Prostate gland (tissue), 2 donors: ENCODE data around the gene NFATC1. TPM values are rescaled to one million over a fixed set of nuclear protein-coding genes. Genes with fewer than 3 reads are reported as not detected.

Experiments
- DNase-seq: peaks from one replicate; pipeline ENCODE4 v3.0.0-alpha.2; 2019; ENCODE audit warnings: low spot score
- H3K27ac ChIP-seq, 2 donors: fragments of 200-600 bp; sonication (generic); 2 replicates each; pipeline ENCODE4 v1.5.1; 2017 to 2019
- H3K27me3 ChIP-seq: fragments of 200-600 bp; sonication (generic); replicated peaks from 2 replicates; pipeline ENCODE4 v1.5.1; 2019; ENCODE audit not compliant: insufficient read depth
- H3K36me3 ChIP-seq, 2 donors: fragments of 200-600 bp; sonication (generic); 1 replicate in 1 of 2; 2 replicates in 1 of 2; pipeline versions ENCODE4 v1.5.1 to v1.8.1; 2017 to 2019
- H3K4me1 ChIP-seq: fragments of 200-600 bp; sonication (generic); replicated peaks from 2 replicates; pipeline ENCODE4 v1.5.1; 2019
- H3K4me3 ChIP-seq, 2 donors: fragments of 200-600 bp; sonication (generic); 2 replicates each; pipeline ENCODE4 v1.5.1; 2017 to 2019
- H3K9me3 ChIP-seq: fragments of 200-600 bp; sonication (generic); 2 replicates; pipeline ENCODE4 v1.5.1; 2017
- CTCF ChIP-seq, 4 experiments: fragments of 200-600 bp in 2 of 4; fragments of 450-650 bp in 2 of 4; sonication (generic) in 2 of 4; IDR thresholded peaks; 1 replicate in 3 of 4; 2 replicates in 1 of 4; pipeline ENCODE4 v1.5.1; 2016 to 2019; ENCODE audit warnings: antibody characterized with exemption in 4 of 4, mild to moderate bottlenecking in 2 of 4, moderate library complexity in 2 of 4
- POLR2A ChIP-seq: fragments of 450-650 bp; IDR thresholded peaks from one replicate; pipeline ENCODE4 v1.6.1; 2016; ENCODE audit warnings: antibody characterized with exemption, mild to moderate bottlenecking
- POLR2AphosphoS5 ChIP-seq: sonication (generic); formaldehyde crosslinking; IDR thresholded peaks from one replicate; pipeline ENCODE4 v1.6.1; 2017; ENCODE audit warnings: antibody characterized with exemption
- WGBS: methylation state at CpG from one replicate; pipeline ENCODE4 v1.1.5; 2018; 5-methylcytosine and 5-hydroxymethylcytosine counted together
- intact Hi-C: fragments of 100-400 bp; cut with DNase I; formaldehyde crosslinking; loops from one replicate; pipeline ENCODE4 v1.14.2; 2022
- total RNA-seq, 2 donors: library from RNA; depleted of rRNA; stranded (reverse); fragments of >200 nt; gene quantifications; one replicate each; pipeline ENCODE4 v1.1.0, GENCODE V29; 2016

The NFATC1 gene
- total RNA-seq, 2 donors from 2014 or later = 16.8 to 24.6 TPM

GRCh38 chr18:79566771-79567431 is 171.2 kb downstream of the NFATC1 start:
- no peaks in the 10 kb centered on the region for H3K9me3 ChIP-seq
- intact Hi-C loops = no loop called here
- no peaks in the 10 kb centered on the region for H3K27me3 ChIP-seq
- no peaks in the 10 kb centered on the region for H3K36me3 ChIP-seq
- DNase-seq = no peak
- 68% methylated on average over 24 of the region's 24 CpGs for WGBS
- peaks cover 5% of the 10 kb centered on the region for H3K4me1 ChIP-seq
- H3K27ac ChIP-seq = peak overlapping the region; percentile 50 to 73
- TF ChIP-seq POLR2AphosphoS5 (no peak), CTCF (IDR thresholded peaks at IDR 0.05) (no peak), POLR2A (no peak)
- H3K4me3 ChIP-seq = no peak overlapping the region

- 21% methylated on average over 28 of the region's 28 CpGs for WGBS
- H3K4me3 ChIP-seq = no peak overlapping the region
- H3K27ac ChIP-seq = peak overlapping the region; percentile 50 to 73
- intact Hi-C loops = no loop called here
- no peaks in the 10 kb centered on the region for H3K36me3 ChIP-seq
- peak; percentile 84 for DNase-seq
- TF ChIP-seq POLR2A = no peak
- peak; percentile 74 for TF ChIP-seq POLR2AphosphoS5
- no peak for TF ChIP-seq CTCF (IDR thresholded peaks at IDR 0.05)
- no peaks in the 10 kb centered on the region for H3K9me3 ChIP-seq
- peaks cover 5% of the 10 kb centered on the region for H3K4me1 ChIP-seq
- no peaks in the 10 kb centered on the region for H3K27me3 ChIP-seq
Observed at GRCh38 chr18:79567481-79568147, 171.9 kb downstream of the NFATC1 start.

GRCh38 chr18:79568543-79569205 is 172.9 kb downstream of the NFATC1 start:
- intact Hi-C loops = no loop called here
- TF ChIP-seq CTCF (IDR thresholded peaks at IDR 0.05) = no peak
- TF ChIP-seq POLR2AphosphoS5 = no peak
- no peak for TF ChIP-seq POLR2A
- H3K27me3 ChIP-seq = no peaks in the 10 kb centered on the region
- no peak overlapping the region for H3K4me3 ChIP-seq
- WGBS = 94% methylated on average over 13 of the region's 13 CpGs
- no peak overlapping the region for H3K27ac ChIP-seq
- H3K36me3 ChIP-seq = no peaks in the 10 kb centered on the region
- DNase-seq = no peak
- peaks cover 5% of the 10 kb centered on the region for H3K4me1 ChIP-seq
- no peaks in the 10 kb centered on the region for H3K9me3 ChIP-seq

- 81% methylated on average over 18 of the region's 18 CpGs for WGBS
- H3K27ac ChIP-seq = no peak overlapping the region
- H3K4me1 ChIP-seq = peaks cover 5% of the 10 kb centered on the region
- no peaks in the 10 kb centered on the region for H3K36me3 ChIP-seq
- no peak overlapping the region for H3K4me3 ChIP-seq
- H3K9me3 ChIP-seq = no peaks in the 10 kb centered on the region
- TF ChIP-seq POLR2A = no peak
- no peak for DNase-seq
- intact Hi-C loops = no loop called here
- no peaks in the 10 kb centered on the region for H3K27me3 ChIP-seq
Observed at GRCh38 chr18:79569720-79570119, 174.0 kb downstream of the NFATC1 start.

- Histone ChIP-seq H3K27ac (no peak overlapping the region), H3K4me1 (peaks cover 5% of the 10 kb centered on the region), H3K27me3 (no peaks in the 10 kb centered on the region), H3K36me3 (no peaks in the 10 kb centered on the region), H3K4me3 (no peak overlapping the region), H3K9me3 (no peaks in the 10 kb centered on the region)
- no peak for DNase-seq
- intact Hi-C loops = no loop called here
- TF ChIP-seq POLR2A (no peak), POLR2AphosphoS5 (no peak), CTCF (IDR thresholded peaks at IDR 0.05) (no peak)
- 74% methylated on average over 26 of the region's 26 CpGs for WGBS
Observed at GRCh38 chr18:79570266-79571201, 174.8 kb downstream of the NFATC1 start.
